T-helper 2 cell treated with Interferon-gamma antibody and Interleukin-4, amounts not matched to agents 5 μg/mL and 100 μg/mL, for 36 hours (primary cell): ENCODE measurements around the gene NAPA.

Experiments used
- DNase-seq: peaks from one replicate; pipeline ENCODE4 v3.0.0; 2021; ENCODE audit warnings: low spot score
- H3K27ac Mint-ChIP-seq: one replicate; pipeline ENCODE4 v1.8.0; 2021; ENCODE audit warnings: mild to moderate bottlenecking, mixed read lengths
- H3K27me3 Mint-ChIP-seq: one replicate; pipeline ENCODE4 v1.8.0; 2021; ENCODE audit warnings: low read depth, mixed read lengths
- H3K36me3 Mint-ChIP-seq: one replicate; pipeline ENCODE4 v1.8.0; 2021; ENCODE audit warnings: low read depth, mixed read lengths
- H3K4me1 Mint-ChIP-seq: one replicate; pipeline ENCODE4 v1.8.0; 2021; ENCODE audit warnings: low read depth, mixed read lengths
- H3K4me3 Mint-ChIP-seq: one replicate; pipeline ENCODE4 v1.8.0; 2022; ENCODE audit warnings: mild to moderate bottlenecking, moderate library complexity, mixed read lengths
- H3K9me3 Mint-ChIP-seq: one replicate; pipeline ENCODE4 v1.8.0; 2021; ENCODE audit warnings: mixed read lengths

NAPA gene

DNA sequence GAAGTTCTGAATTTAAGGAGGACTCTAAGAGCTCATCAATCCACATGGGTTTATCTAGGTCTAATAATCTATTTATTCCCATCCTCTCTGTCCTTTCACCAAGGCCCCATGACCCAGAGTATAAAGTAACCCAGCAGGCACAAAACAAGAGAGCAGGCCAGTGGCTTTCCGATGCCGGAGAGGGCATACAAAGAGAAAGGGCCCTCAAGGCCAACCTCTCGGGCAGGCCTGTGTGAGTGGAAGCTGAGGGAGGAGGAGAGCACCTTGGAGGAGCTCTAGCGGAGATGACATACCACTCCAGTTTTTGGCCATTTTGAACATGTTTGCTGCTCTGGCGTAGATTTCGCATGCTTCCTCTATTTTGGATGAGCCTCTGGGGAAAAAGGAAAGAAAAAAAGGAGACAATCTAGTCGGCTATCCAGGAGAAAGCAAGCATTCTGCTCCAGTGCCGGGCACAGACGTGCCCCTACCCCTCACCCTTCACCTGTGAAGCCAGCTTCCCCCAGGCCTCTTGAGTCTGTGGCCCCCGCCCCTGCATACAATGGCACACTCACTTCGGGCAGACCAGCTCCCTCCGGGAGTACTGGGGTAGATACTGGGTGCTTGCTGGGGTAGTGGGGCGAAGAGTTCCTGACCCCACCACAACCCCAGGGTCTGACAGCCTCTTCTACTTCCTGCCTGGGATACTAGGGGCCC lies 11.6 kb downstream of the NAPA start:
- Mint-ChIP-seq H3K27me3 (no peaks in the 10 kb centered on the region), H3K4me1 (no peaks in the 10 kb centered on the region), H3K4me3 (no peak overlapping the region), H3K9me3 (no peaks in the 10 kb centered on the region), H3K36me3 (peaks cover 10% of the 10 kb centered on the region), H3K27ac (no peak overlapping the region)
- DNase-seq, result no peak

DNA sequence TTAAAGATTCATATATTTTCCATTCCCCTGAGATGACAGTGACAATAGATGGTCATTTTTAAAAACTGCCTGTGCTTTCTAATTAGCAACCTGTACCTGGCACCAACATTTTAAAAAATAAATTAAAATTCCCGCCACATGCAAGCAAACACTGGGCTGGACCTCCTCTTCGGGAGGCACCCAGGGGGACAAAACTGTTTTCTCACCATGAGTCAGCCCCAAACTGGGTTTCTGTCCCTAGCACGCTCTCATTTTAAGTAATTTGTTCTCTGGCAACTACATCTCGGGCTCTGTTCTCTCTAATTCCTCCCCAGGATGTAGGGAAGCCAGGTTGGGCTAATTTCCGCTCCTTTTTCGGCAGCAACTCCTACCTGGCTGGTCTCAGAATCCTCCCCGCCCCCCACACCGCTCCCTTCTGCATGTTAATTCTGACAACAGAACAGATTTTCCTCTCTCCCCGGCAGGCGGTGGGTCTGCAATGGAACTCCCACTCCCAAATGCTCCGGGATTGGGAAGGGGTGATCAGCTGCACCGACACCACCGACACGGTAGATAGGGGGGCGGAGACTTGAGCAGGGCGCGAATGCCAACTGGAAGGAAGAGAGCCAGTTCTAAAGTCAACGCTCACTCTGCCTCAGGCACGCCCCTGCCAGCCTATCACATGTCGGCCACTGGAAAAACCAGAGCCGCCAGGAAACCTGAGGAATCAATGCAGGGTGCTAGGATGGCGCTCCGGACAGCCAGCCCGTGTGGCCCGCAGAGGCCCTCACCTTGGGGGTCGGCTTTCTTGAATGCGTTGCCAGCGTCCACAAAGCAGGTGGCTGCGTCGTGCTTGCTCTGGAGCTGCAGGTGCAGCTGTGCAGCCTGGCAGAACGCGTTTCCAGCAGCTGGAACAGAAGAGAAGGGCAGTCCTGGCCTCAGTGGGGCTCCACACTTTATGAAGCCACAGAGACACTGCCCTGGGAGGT lies 14.7 kb downstream of the NAPA start:
- H3K27me3 Mint-ChIP-seq, result no peaks in the 10 kb centered on the region
- H3K4me1 Mint-ChIP-seq, result no peaks in the 10 kb centered on the region
- H3K9me3 Mint-ChIP-seq, result no peaks in the 10 kb centered on the region
- DNase-seq, result no peak
- H3K36me3 Mint-ChIP-seq, result peaks cover 16% of the 10 kb centered on the region
- no peak overlapping the region for H3K4me3 Mint-ChIP-seq
- no peak overlapping the region for H3K27ac Mint-ChIP-seq

DNA sequence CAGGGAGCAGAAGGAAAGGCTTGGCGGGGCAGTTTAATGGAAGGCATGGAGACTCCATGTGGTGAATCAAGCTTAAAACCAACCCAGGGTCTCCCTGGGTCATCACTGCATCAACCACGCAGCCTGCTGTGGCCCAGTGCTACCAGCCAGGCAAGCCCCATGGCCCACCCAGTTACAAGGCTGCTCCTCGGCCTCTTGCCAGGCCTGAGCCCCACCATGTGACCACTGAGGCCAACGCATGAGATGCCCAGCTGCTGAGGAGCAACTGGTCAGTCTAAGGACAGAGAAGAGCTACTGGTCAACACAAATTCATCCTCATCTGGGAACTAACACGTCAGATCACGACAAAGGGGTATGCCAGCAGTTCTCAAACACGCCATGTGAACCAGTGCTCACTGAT lies 15.5 kb downstream of the NAPA start:
- H3K27ac Mint-ChIP-seq, result no peak overlapping the region

DNA sequence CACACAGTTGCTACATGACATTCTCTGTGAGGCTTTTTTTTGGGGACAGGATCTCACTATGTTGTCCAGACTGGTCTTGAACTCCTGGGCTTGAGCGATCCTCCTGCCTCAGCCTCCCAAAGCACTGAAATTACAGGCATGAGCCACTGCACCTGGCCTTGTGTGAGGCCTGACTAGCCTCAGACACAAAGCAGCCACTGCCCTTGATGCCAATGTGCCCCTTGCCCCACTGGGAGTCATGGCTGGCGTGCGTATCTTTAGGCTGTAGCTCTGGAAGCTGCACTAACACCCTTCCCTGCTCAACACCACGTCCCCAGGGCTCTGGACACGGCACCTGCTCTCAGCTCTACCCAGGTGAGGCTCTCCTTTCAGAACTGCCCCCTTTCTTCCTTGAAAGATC lies 16.3 kb downstream of the NAPA start:
- DNase-seq, result no peak
- H3K36me3 Mint-ChIP-seq, result peaks cover 17% of the 10 kb centered on the region
- H3K4me1 Mint-ChIP-seq, result no peaks in the 10 kb centered on the region
- H3K4me3 Mint-ChIP-seq, result no peak overlapping the region
- H3K9me3 Mint-ChIP-seq, result no peaks in the 10 kb centered on the region
- no peak overlapping the region for H3K27ac Mint-ChIP-seq
- H3K27me3 Mint-ChIP-seq, result no peaks in the 10 kb centered on the region

More for the DNA sequence above, 15.5 kb downstream of the NAPA start:
- Mint-ChIP-seq H3K9me3 (no peaks in the 10 kb centered on the region), H3K4me1 (no peaks in the 10 kb centered on the region), H3K4me3 (no peak overlapping the region), H3K27me3 (no peaks in the 10 kb centered on the region), H3K36me3 (peaks cover 16% of the 10 kb centered on the region)
- DNase-seq, result no peak

DNA sequence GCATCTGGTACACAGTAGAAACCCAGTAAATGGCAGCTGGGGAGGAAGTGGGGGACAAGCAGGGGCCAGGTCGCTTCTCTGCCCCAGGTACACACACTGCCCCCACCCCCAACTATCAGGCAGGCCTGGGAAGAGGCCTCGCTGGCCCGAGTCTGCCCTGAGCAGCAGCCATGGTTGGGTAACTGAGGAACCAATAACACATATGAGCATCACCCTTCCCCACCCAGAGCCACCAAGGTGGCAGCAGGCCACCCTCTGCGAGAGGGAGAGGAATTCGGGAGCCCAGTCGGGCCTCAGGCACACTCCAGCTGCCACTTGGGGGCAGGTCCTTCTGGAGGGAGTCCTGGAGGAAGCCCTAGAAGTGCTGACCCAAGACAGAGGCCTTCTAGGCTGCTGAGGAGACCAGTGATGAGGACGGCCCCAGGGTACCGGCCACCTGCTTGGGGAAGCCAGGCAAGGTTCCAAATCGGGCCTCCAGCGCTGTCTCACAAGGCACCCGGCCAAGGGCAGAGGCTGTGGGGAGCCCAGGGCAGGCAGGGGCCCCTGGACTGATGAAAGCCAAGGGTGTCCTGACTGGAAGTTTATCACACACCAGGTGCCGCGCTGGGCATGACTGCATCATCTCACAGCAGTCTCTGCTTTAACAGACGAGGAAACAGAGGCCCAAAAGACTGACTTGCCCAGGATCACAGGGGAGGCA lies 16.9 kb downstream of the NAPA start:
- H3K4me3 Mint-ChIP-seq, result no peak overlapping the region
- no peaks in the 10 kb centered on the region for H3K27me3 Mint-ChIP-seq
- H3K36me3 Mint-ChIP-seq, result peaks cover 17% of the 10 kb centered on the region
- no peaks in the 10 kb centered on the region for H3K9me3 Mint-ChIP-seq
- H3K27ac Mint-ChIP-seq, result no peak overlapping the region
- DNase-seq, result no peak
- H3K4me1 Mint-ChIP-seq, result no peaks in the 10 kb centered on the region

DNA sequence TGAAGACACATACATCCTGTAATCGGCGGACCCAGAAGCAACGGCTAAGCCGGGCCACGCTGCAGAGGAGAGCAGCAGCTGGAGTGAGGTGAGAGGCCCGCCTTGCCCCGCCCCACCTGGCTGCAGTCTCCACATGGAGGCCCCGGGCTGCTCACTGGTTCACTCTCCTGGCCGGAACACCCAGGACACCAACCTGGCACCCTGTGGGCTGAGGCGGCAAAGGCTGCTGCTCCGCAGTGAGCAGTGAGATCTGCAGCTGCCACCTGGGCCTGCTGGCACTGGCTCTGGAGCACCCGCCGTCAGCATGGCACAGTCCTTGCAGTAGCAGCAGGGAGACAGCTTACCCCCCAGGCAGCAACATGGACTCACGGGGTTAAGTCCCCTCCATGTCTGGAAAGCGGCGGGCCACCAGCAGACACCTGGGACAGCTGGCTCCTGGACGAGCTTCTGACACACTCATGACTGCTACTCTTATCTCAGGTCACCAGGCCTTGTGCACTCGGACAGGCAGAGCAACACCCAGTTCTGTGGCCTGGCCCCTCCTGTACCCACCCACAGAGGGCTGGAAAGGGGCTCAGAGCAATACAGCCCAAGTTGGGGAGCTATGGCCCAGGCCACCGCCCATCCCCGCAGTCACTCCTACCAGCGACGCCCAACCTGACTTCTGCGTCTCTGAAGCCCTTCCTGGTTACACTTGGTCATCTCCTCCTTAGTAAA lies 17.7 kb downstream of the NAPA start:
- no peaks in the 10 kb centered on the region for H3K9me3 Mint-ChIP-seq

DNA sequence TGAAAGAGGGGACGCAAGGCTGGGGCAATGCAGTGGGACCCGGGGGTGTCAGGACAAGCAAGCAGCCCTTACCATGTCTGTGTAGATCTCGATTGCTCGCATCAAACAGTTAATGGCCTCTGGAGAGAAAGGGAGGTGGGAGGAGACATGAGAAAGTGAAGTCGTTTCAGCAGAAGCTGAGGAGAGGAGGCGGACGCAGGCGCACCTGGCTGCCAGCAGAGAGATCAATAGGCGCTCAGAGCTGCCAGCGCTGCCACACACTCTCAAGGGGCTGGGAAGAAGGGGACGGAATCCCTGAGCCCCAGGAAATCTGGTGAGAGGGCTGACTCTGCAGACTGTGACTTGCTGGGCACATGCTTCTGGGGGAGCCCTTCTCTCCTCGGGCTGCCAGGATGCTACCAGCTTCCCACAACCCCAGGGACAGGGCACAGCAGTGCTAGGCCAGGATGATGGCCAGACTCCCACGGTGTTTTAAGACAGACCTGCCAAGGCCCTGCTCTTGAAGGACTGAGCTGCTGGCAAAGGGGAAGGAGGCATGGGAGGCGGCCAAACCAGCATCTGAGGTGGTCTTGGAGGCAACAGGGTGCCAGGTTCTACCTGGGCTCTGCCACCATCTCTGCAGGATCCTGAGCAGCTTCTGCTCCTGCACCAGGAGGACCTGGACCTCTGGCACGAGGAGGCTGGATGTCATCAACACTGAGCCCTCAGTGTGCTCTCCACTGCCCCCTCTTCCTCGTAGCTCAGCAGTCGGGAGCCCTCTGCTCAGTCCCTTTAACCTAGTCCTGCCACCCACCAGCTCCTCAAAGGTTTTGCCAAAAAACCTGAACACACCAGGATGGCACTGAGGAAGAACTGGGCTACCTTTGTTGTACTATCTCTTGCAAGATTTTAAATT lies 19.1 kb downstream of the NAPA start:
- no peak overlapping the region for H3K27ac Mint-ChIP-seq
- no peaks in the 10 kb centered on the region for H3K9me3 Mint-ChIP-seq
- peaks cover 13% of the 10 kb centered on the region for H3K36me3 Mint-ChIP-seq
- H3K4me1 Mint-ChIP-seq, result no peaks in the 10 kb centered on the region
- DNase-seq, result no peak
- no peaks in the 10 kb centered on the region for H3K27me3 Mint-ChIP-seq
- no peak overlapping the region for H3K4me3 Mint-ChIP-seq

More for the DNA sequence above, 17.7 kb downstream of the NAPA start:
- DNase-seq, result no peak
- H3K27ac Mint-ChIP-seq, result no peak overlapping the region
- no peaks in the 10 kb centered on the region for H3K4me1 Mint-ChIP-seq
- H3K36me3 Mint-ChIP-seq, result peaks cover 16% of the 10 kb centered on the region
- H3K27me3 Mint-ChIP-seq, result no peaks in the 10 kb centered on the region
- H3K4me3 Mint-ChIP-seq, result no peak overlapping the region

DNA sequence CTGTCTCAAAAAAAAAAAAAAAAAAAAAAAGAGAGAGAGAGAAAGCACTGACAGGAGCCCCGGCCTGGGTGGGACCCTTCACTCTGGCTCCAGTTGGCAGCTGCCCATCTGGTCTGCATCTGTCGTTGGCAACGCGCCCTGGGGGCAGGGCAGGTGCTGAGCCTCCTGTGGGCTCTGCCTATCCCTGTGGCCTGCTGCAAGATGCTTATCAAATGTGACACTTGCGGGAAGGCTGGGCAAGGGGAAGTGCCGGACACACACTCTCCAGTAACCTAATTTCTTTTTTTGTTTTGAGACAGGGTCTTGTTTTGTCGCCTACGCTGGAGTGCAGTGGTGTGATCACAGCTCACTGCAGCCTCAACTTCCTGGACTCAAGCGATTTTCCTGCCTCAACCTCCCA lies 20.1 kb downstream of the NAPA start:
- Mint-ChIP-seq H3K9me3 (no peaks in the 10 kb centered on the region), H3K4me1 (no peaks in the 10 kb centered on the region), H3K27me3 (no peaks in the 10 kb centered on the region), H3K27ac (no peak overlapping the region), H3K36me3 (peaks cover 18% of the 10 kb centered on the region), H3K4me3 (no peak overlapping the region)
- DNase-seq, result no peak

DNA sequence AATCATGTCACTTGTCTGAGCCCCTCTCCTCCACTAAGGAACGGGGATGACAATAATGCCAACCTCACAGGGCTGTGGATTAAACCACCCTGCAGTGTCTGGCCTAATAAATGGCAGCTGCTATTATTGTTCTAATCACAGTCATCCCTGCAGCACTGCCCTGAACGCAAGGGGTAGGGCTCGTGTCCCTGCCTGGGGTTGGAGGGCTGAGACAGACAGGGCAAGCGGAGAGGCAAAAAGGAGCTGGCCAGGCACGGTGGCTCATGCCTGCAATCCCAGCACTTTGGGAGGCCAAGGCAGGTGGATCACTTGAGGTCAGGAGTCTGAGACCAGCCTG lies 20.7 kb downstream of the NAPA start:
- no peak overlapping the region for H3K4me3 Mint-ChIP-seq
- H3K36me3 Mint-ChIP-seq, result peaks cover 18% of the 10 kb centered on the region
- no peak overlapping the region for H3K27ac Mint-ChIP-seq

DNA sequence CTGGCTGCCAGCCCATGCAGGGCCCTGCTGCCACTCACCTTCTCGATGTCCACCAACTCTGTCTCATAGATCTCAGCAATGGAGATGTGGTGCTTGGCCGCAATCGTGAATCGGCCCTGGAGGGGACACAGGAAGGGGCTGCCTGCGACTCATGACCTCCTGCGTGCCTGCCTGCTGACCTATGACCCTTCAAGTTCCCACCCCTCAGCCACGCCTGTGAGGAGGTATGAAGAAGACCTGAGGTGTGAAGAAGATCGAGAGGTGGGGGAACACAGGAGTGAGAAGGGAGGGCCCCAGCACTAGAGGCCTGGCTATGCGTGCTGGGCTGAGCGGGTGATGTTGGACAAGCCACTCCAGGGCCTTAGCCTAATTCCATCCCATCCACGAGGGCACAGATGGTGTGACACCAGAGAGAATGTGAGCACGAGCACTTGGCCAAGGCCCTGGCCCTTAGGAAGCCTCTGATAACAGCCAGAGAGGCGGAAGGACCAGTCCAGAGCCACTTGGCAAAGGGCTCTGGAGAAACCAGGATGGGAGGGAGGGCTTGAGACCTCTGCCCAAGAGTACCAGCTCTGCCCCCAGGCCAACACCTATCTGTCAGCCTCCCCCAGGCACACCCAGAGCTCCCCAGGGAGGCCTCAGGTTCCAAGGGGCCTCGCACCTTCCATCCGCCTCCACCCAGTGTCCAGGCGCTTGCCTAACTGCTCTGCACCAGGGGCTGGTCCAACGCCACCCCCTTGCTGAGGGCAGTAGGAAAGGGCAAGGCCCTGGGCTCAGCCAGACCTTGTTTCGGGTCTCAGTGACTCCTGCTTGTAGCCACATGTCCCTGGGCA lies 21.3 kb downstream of the NAPA start:
- DNase-seq, result no peak
- no peaks in the 10 kb centered on the region for H3K9me3 Mint-ChIP-seq
- H3K4me3 Mint-ChIP-seq, result no peak overlapping the region
- no peaks in the 10 kb centered on the region for H3K4me1 Mint-ChIP-seq
- peak overlapping the region; percentile 7 for H3K27ac Mint-ChIP-seq
- H3K36me3 Mint-ChIP-seq, result peaks cover 15% of the 10 kb centered on the region
- H3K27me3 Mint-ChIP-seq, result no peaks in the 10 kb centered on the region

More for the DNA sequence above, 20.7 kb downstream of the NAPA start:
- Mint-ChIP-seq H3K4me1 (no peaks in the 10 kb centered on the region), H3K27me3 (no peaks in the 10 kb centered on the region), H3K9me3 (no peaks in the 10 kb centered on the region)
- no peak for DNase-seq

DNA sequence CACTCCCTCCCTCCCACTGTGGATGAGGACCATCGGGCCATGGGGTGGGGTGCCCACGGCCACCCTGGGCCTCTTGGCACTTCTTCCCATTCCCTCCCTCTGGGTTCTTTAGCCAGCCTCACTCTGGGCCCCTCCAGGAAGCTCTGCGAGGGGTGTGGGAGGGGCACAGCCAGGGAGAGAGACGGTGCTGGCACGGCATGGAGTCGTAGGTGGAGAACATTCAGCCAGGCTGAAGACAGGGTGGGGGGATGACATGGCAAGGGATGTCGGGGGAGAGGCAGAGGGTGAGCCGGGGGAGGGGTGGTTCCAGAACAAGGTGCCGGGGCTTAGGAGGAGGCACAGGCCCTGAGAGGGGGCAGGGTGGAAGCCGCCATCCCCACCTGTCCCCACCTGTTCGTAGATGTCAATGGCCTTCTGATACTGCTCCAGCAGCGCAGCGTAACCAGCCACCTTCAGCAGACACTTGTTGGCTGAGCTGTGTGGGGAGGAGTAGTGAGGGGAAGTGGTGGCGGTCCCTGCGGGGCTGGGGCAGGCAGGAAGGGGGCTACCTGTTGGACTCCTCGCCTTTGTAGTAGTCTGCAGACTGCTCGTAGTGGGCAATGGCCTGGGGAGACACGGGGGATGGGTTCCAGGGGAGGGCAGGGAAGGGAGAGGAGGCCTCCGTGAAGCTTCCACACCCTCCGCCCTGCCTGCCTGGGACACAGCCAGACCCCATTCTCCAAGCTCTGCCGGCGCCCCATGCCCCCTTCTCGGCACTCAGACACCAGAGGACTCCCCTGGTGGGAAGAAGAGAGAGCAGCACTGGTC lies 22.1 kb downstream of the NAPA start:
- Mint-ChIP-seq H3K4me1 (no peaks in the 10 kb centered on the region), H3K36me3 (peaks cover 14% of the 10 kb centered on the region), H3K27me3 (no peaks in the 10 kb centered on the region), H3K9me3 (no peaks in the 10 kb centered on the region), H3K4me3 (no peak overlapping the region), H3K27ac (no peak overlapping the region)
- no peak for DNase-seq

DNA sequence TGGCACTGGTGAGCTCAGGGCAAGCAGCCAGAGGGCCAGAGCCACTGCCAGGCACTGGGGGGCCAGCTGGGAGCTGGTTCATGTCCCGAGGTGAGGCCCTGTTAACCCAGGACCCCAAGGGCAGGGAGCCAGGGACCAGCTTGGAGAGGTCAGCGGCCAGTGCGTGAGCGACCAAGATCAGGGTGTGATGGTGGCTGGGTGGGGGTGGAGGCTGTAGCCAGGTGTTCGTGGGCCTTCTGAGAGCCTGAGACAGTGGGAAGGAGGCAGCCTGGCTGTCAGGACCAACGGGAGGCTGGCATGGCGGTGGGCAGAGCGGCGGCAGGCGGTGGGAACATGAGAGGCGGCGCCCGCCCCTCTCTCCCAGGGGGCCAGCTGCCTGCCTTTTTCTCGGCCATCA lies 22.7 kb downstream of the NAPA start:
- no peak overlapping the region for H3K27ac Mint-ChIP-seq
- H3K27me3 Mint-ChIP-seq, result no peaks in the 10 kb centered on the region
- H3K4me1 Mint-ChIP-seq, result peaks cover 3% of the 10 kb centered on the region
- no peak overlapping the region for H3K4me3 Mint-ChIP-seq
- H3K9me3 Mint-ChIP-seq, result no peaks in the 10 kb centered on the region
- H3K36me3 Mint-ChIP-seq, result peaks cover 12% of the 10 kb centered on the region
- no peak for DNase-seq
